NCI-H82 treated with DMSO at 0.1 percent for 48 hours (cell line): ENCODE measurements around the gene IL1RL2.

Experiments
- DNase-seq: peaks from one replicate; lab custom pipeline; 2025; ENCODE audit not compliant: unreplicated experiment; lab: John Stamatoyannopoulos, UW

The IL1RL2 gene

GRCh38 chr2:102158011-102158755 is 28.6 kb upstream of the IL1RL2 start:
- no peak for DNase-seq

- DNase-seq: no peak
Observed at GRCh38 chr2:102159295-102159694, 27.5 kb upstream of the IL1RL2 start.

- DNase-seq: no peak
Observed at GRCh38 chr2:102166189-102166845, 20.5 kb upstream of the IL1RL2 start.

- DNase-seq: no peak
Observed at GRCh38 chr2:102168026-102168771, 18.6 kb upstream of the IL1RL2 start.

GRCh38 chr2:102171946-102172345 is 14.9 kb upstream of the IL1RL2 start:
- DNase-seq: no peak

GRCh38 chr2:102172745-102173144 is 14.1 kb upstream of the IL1RL2 start:
- DNase-seq: no peak

- DNase-seq: no peak
Observed at GRCh38 chr2:102176172-102176571, 10.7 kb upstream of the IL1RL2 start.

- no peak for DNase-seq
Observed at GRCh38 chr2:102177814-102178478, 8.9 kb upstream of the IL1RL2 start.

GRCh38 chr2:102179061-102179460 is 7.8 kb upstream of the IL1RL2 start:
- DNase-seq: no peak

GRCh38 chr2:102179788-102180686 is 6.8 kb upstream of the IL1RL2 start:
- no peak for DNase-seq

- no peak for DNase-seq
Observed at GRCh38 chr2:102180687-102180999, 6.2 kb upstream of the IL1RL2 start.

GRCh38 chr2:102181376-102181775 is 5.4 kb upstream of the IL1RL2 start:
- DNase-seq: no peak

GRCh38 chr2:102181919-102182635 is 4.7 kb upstream of the IL1RL2 start:
- DNase-seq: no peak

- DNase-seq: no peak
Observed at GRCh38 chr2:102184018-102184417, 2.8 kb upstream of the IL1RL2 start.

- no peak for DNase-seq
Observed at GRCh38 chr2:102184568-102184967, 2.3 kb upstream of the IL1RL2 start.

GRCh38 chr2:102185347-102185746 is 1.5 kb upstream of the IL1RL2 start:
- no peak for DNase-seq

- DNase-seq: no peak
Observed at GRCh38 chr2:102187496-102188150, 800 bp downstream of the IL1RL2 start.

- DNase-seq: no peak
Observed at GRCh38 chr2:102190430-102191107, 3.7 kb downstream of the IL1RL2 start.

GRCh38 chr2:102191501-102191900 is 4.7 kb downstream of the IL1RL2 start:
- no peak for DNase-seq
